NCI-H345 (cell line): ENCODE measurements around the gene NUDT17.
A peak's percentile ranks its signal among the peaks of the same experiment; 100 is the strongest.

Experiments used
- DNase-seq: peaks from one replicate; lab custom pipeline; 2025; lab: John Stamatoyannopoulos, UW

Gene NUDT17

DNA sequence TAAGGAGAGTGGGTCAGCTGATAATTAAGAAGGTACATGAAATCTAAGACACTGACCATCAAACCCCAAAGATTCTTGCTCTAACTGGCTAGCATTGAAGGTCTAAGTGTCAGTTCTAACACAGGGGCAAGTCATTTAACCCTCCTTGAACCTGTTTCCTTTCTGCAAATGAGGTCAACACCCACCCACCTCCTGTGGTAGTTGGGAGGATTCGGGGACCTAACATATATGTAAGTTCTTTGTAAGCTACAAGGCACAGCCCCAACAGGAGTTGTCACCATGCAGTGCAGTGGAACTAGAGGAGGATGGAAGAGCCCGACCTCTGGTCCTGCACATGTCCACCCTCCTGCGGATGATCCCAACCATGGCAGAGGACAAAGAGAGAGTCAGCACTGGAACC, 2.4 kb downstream of the NUDT17 start:
- no peak for DNase-seq

DNA sequence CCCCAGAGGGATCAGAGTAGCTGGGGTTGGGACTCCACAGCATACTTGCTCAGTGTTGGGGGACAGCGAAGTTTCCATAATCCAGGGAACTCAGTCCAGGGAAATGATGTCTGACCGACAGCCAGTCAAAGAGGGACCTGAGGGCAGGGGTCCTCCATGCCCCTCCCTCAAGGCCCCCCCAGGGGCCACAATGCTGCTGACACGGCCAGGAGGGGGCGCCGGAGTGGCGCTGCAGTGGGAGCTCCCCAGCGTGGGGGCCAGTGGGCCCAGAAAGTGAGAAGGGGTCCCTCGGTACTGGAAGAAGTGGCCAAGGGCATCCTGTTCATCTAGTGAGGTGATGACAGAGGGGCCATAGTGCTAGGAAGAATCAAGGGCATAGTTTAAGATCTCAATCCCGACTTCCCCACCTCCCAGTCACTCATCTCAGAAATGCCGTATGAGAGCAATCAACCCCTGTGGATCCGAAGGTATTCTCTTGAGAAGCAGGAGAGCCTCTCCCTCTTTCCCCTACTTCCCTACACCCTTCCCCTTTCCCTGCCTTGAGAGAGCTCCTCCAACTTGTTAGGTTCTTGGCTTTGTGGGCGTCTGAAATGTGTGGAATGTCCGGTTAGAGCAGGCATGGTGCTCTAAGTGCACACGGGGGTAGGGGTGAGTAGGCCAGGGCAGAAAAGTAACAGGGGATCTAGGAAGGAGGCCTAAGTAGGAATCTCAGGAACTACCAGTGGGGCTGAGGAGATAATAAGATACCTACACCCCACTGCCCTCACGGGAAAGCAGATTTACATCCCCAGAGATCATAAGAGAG, 4.1 kb downstream of the NUDT17 start:
- DNase-seq, result no peak

- no peak for DNase-seq
Measured at GRCh38 chr1:145855426-145855948, 10.1 kb downstream of the NUDT17 start.

DNA sequence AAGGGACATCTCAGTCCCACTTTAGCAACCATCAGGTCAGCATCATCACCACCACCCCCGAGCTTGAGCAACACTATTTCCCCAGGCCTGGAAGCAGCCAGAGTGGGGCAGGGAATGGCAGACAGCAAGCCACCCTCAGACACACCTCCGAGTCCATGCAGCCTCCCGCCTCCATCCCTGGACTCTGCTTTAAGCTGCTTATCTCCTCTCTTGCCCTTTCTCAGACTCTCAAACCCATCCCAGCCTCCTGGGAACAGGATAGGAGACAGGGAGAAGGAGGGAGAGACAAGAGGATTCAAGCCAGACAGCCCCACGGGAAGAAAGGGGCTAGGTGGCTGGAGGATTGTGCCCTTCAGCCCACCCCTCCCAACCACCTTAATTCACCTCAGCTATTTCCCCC, 11.7 kb downstream of the NUDT17 start:
- no peak for DNase-seq

DNA sequence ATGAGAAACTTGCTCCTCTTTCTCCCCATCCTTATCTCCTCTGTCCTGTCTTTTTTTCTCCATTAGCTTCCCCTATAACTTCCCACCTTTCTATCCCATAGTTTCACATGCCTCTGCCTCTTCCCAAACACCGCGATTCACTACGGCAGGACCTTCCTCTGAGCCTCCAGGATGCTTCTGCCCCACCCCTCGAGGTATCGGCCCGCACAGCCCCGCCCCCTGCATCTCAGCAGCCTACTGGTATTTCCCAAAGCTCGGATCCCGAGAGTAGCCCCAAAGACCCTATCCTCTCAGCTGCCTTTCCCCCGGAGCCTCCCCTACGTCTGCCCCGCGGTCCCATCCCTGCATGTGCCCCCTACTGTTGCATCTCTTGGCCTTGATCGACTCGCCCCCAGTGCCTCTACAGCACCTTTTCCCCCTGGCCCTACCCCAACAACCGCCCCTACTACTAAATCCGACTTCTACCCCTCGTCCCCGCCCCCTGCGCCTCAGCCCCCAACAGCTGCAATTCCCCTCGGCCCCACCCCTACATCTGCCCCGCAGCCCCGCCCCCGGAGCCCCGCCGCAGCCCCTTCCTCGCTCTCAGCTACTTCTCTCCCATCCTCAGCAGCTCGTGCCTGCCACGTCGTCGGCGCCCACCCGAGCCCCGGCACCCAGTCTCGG, 12.9 kb downstream of the NUDT17 start:
- peak; percentile 78 for DNase-seq

DNA sequence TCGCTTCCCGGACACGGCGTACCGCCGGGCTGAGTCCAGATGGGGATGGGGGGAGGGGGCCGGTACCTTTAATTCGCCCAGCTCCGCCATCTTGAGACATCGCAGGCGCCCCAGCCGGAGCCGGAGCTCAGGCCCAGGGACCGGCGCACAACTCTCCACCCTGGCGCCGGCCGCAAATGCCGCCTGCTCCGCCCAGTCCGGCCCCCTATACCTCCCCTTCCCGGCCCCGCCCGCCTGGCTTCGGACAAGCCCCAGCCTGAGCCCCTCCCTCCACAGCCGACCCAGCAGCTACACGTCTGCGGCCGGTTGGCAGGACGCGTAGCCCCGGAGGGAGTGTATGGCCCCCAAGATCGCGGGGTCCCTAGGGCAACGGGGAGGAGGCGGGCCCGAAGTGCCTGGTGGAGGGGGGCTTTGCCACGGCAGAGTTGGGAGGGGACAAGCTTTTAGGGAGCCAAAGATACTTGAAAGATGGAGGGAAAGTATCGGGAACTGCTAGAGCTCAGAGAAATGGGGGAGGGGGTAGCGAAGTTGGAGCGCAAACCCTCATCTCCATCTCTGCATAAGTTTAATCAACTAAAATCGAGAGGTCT, 13.6 kb downstream of the NUDT17 start, which contains the start of gene PIAS3:
Gene PIAS3, minus strand, starts transcription at position 181 of the 590 bp plus-strand sequence. Its CDS starts 91 bp downstream, at position 90.
- DNase-seq, result peak; percentile 99

- DNase-seq, result peak; percentile 97
Measured at GRCh38 chr1:145859491-145860023, 14.1 kb downstream of the NUDT17 start.

- DNase-seq, result no peak
Measured at GRCh38 chr1:145863282-145864018, 18.0 kb downstream of the NUDT17 start.

- no peak for DNase-seq
Measured at GRCh38 chr1:145868232-145868631, 22.8 kb downstream of the NUDT17 start.

DNA sequence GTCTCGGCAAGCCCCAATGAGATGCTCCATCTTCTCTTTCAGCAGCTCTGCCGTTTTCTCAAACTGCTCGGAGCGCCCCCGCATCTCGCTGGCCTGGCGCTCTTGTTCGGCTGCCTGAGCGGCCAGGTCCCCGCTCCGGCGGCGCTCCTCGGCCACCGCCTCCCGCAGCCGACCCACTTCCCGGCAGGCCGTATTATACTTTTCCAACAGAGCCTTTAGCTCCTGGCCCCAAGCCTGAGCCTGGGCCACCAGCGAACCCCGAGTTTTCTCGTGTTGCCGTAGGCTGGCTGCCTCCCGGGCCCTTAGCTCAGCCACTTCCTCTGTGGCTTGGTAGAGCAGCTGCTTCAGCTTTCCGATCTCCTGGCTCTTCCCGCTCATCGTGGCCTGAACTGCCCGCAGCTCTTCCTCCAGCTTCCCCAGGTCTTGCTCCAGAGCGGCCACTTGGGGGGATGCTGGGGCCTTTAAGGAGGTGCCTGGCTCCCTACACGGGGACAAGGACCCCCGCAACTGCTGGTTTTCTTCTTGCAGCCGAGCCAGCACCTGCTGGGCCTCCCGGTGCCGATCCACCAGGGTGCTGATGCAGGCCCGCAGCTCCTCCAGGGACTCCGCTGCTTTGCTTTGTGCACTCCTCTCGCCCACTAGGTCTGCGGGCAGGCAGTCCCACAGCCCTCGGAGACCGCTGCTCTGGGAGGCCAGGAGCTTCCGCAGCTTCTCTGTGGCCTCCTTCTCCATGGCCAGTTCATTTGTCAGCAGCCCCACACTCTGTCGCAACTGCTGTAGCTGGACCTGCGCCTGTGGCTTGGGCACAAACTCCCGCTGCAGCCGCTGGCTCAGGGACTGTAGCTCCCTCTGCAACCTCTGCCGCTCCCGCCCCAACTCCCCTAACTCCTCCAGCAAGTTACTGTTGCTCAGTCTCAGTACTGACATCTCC, 26.8 kb downstream of the NUDT17 start:
- DNase-seq, result no peak

DNA sequence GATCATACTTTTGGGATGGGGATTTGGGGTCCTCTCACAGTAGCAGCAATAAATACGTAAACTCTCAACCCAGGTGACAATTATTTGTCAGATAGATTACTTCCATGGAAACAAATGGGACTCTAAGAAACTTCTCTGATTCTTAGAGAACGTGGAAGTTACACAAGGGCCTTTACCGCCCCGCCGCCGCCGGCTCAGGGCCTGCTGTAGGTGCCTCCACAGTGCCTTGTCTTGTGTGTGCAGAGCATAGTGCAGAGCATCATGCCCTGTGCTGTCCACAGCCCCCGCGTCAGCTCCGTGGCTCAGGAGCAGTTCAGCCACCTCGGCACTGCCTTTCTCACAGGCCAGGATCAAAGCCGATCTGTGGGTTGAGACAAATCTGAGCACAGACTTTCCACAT, 29.2 kb downstream of the NUDT17 start:
- DNase-seq, result no peak

- no peak for DNase-seq
Measured at GRCh38 chr1:145877923-145878486, 32.6 kb downstream of the NUDT17 start.

DNA sequence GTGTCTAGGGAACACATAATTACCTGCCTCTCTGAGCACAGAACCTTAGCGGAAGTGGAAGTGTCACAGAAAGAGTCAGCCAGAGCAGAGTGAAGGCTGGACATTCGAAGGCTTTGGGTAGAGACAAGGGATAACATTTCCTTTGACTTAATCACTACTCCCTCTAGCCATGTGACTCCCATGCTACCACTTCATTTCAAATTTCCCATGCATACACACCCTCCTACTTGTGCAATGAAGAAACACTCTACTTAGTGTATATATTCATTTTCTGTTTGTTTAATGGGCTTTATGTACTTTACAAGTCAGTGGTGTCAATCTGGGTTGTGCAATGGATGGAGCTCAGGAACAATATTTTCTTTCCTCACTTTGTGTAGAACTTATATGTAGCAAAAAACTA, 33.3 kb downstream of the NUDT17 start:
- peak; percentile 49 for DNase-seq

- DNase-seq, result peak; percentile 100
Measured at GRCh38 chr1:145879775-145880174, 34.3 kb downstream of the NUDT17 start.

- no peak for DNase-seq
Measured at GRCh38 chr1:145884675-145885074, 39.2 kb downstream of the NUDT17 start.

GRCh38 chr1:145885738-145886287, 40.4 kb downstream of the NUDT17 start, which contains the start of gene ANKRD35:
ANKRD35 (minus strand) TSS chr1:145885866; CDS start chr1:145885758, 108 bp downstream.
- DNase-seq, result peak; percentile 96

- no peak for DNase-seq
Measured at GRCh38 chr1:145886390-145886789, 41.0 kb downstream of the NUDT17 start.

GRCh38 chr1:145886816-145887215, 41.4 kb downstream of the NUDT17 start:
- DNase-seq, result no peak

DNA sequence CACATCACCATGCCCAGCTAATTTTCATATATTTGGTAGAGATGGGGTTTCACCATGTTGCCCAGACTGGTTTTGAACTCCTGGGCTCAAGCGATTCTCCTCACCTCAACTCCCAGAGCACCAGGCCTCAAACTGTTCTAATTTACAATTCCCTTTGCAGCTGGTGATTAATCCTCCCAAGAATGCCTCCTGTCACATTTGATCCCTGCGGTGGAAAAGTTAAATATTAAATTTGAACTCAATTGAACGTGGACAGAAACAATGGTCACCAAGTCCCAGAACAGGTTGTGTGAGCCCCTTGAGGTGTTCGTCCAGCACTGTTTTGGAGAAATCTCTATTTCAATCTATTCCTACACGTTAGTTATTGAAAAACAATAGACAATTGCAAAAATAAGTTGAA, 42.2 kb downstream of the NUDT17 start:
- no peak for DNase-seq

GRCh38 chr1:145889722-145890121, 44.3 kb downstream of the NUDT17 start:
- peak; percentile 95 for DNase-seq
